Esophagus squamous epithelium (tissue), 4 donors: Measurements from ENCODE around the gene MXD3.

Experiments
- POLR2A ChIP-seq, 4 donors: fragments of 450-650 bp; IDR thresholded peaks; one replicate each; pipeline ENCODE4 v1.6.1; 2017; ENCODE audit warnings: antibody characterized with exemption in 4 of 4, mild to moderate bottlenecking in 4 of 4, moderate library complexity in 3 of 4
- TF ChIP-seq, protein P1 (sequence below), 6 experiments: fragments of 450-650 bp in 4 of 6; fragments of 200-600 bp in 2 of 6; sonication (generic) in 2 of 6; IDR thresholded peaks; one replicate each; pipeline ENCODE4 v1.5.1; 2016 to 2019; ENCODE audit warnings: antibody characterized with exemption in 6 of 6, mild to moderate bottlenecking in 4 of 6, moderate library complexity in 4 of 6

DNA sequence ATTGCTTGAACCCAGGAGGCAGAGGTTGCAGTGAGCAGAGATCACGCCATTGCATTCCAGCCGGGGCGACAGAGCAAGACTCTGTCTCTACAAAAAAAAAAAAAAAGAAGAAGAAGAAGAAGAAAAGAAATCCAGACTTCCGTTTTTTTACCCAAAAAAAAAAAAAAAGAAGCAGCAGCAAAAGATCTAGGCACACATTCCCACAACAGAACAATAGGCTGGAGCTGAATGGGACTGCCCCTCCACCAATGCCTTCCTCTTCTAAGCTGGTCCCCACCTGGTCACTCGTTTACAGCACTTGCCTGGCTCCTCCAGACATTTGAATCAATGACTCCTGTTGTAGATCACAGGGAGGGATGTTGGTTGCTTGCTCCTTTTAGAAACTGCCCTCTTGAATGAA is 41.4 kb upstream of the MXD3 start:
- TF ChIP-seq, protein P1, sequence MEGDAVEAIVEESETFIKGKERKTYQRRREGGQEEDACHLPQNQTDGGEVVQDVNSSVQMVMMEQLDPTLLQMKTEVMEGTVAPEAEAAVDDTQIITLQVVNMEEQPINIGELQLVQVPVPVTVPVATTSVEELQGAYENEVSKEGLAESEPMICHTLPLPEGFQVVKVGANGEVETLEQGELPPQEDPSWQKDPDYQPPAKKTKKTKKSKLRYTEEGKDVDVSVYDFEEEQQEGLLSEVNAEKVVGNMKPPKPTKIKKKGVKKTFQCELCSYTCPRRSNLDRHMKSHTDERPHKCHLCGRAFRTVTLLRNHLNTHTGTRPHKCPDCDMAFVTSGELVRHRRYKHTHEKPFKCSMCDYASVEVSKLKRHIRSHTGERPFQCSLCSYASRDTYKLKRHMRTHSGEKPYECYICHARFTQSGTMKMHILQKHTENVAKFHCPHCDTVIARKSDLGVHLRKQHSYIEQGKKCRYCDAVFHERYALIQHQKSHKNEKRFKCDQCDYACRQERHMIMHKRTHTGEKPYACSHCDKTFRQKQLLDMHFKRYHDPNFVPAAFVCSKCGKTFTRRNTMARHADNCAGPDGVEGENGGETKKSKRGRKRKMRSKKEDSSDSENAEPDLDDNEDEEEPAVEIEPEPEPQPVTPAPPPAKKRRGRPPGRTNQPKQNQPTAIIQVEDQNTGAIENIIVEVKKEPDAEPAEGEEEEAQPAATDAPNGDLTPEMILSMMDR (IDR thresholded peaks at IDR 0.05): no peak
- no peak for TF ChIP-seq POLR2A (IDR thresholded peaks at IDR 0.05)
